ENCODE data around the gene TMEM86B. TPM values are rescaled to one million over a fixed set of nuclear protein-coding genes. Genes with fewer than 3 reads are reported as not detected.

TMEM86B gene
- total RNA-seq, 1 experiment from 2014 or later: 0.47 TPM

- DNase-seq (ENCODE audit: low read depth): no peak
- in situ Hi-C loops (cut with HindIII; ENCODE audit: low pct_unique_long_range_greater_than_20kb, low sequenced_read_pairs): no loop called here
Measured at GRCh38 chr19:55246462-55247451, 18.2 kb upstream of the TMEM86B start.

GRCh38 chr19:55245236-55245904 lies 16.8 kb upstream of the TMEM86B start:
- in situ Hi-C loops (cut with HindIII; ENCODE audit: low pct_unique_long_range_greater_than_20kb, low sequenced_read_pairs): no loop called here
- DNase-seq (ENCODE audit: low read depth): no peak

GRCh38 chr19:55244004-55244680 lies 15.6 kb upstream of the TMEM86B start:
- DNase-seq (ENCODE audit: low read depth): no peak
- in situ Hi-C loops (cut with HindIII; ENCODE audit: low pct_unique_long_range_greater_than_20kb, low sequenced_read_pairs): no loop called here

- in situ Hi-C loops (cut with HindIII; ENCODE audit: low pct_unique_long_range_greater_than_20kb, low sequenced_read_pairs): no loop called here
- no peak for DNase-seq (ENCODE audit: low read depth)
Measured at GRCh38 chr19:55242517-55242916, 14.0 kb upstream of the TMEM86B start.

DNA sequence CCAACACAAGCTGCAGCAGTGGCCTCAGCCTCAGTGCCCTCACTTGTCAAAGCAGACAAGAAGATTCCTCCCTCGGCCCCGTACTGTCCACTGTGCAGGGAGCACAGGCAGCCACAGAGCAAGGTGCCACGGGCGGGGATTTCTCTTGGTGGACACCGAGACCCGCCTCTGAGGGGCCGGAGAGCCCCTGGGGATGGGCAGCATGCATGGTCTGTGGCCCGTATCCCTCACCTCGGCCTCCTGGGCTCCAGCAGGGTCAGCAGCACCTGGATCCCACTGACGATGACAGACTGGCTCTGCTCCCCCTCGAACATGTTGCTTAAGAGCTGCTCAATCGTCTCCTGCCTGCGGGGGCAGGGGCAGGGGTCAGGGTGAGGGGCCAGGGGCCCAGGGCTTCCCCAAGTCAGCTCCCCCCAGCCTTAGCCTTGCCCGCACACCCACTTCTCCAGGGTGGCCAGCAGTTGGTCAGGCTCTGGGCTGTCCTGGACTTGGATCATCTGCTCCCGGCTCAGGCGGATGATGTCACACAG lies 13.4 kb upstream of the TMEM86B start:
- in situ Hi-C loops (cut with HindIII; ENCODE audit: low pct_unique_long_range_greater_than_20kb, low sequenced_read_pairs): no loop called here

DNA sequence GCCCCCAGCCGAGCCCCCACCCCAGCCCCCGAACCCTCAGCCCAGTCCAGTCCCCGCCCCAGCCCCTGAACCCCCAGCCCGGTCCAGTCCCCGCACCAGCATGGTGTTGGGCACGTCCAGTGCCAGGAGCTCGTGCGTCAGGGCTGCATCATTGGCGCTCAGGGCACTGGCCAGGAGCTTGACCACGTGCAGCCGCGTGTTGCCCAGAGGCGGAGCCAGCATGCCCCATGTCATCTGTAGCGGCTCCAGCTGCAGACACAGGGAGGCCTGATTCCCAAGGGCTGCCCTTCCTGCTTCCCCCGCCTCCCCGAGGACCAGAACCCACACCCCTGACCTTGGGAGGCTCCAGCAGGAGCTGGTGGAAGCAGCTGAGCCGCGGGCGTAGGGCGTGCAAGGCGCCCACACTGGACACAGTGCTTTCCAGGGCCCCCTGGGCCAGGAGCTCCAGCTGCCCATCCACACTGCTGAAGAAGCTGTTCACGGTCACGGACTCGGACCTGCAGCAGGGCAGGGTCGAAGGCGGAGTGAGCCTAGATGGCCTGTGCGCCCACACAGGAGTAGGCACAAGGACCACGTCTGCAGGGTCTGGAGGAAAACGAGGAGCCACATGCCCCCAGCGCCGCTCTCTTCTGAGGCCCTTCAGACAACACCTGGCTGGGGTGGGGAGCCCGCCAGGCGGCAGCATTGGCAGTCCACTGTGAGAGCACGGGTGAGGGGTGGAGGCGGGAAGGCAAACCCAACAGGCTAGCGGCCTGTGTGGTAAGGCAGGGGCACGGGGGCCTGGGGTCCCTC lies 12.8 kb upstream of the TMEM86B start:
- in situ Hi-C loops (cut with HindIII; ENCODE audit: low pct_unique_long_range_greater_than_20kb, low sequenced_read_pairs): no loop called here
- DNase-seq (ENCODE audit: low read depth): no peak

More for the DNA sequence above, 13.4 kb upstream of the TMEM86B start:
- no peak for DNase-seq (ENCODE audit: low read depth)

DNA sequence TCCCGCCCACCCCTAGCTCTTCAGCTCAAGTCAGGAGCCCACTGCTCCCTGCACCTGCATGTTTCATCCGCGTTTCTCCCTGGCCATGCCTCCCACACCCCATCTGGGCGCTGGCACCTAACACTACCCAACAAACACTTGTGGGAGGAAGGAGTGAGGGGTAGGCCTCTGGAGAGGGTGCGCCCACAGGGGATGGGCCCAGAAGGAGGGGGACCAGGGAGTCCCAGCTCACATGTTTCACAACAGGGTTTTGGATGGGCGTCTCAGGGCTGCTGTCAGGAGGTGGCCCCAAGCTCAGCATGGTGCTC lies 12.1 kb upstream of the TMEM86B start:
- no peak for DNase-seq (ENCODE audit: low read depth)
- in situ Hi-C loops (cut with HindIII; ENCODE audit: low pct_unique_long_range_greater_than_20kb, low sequenced_read_pairs): no loop called here

DNA sequence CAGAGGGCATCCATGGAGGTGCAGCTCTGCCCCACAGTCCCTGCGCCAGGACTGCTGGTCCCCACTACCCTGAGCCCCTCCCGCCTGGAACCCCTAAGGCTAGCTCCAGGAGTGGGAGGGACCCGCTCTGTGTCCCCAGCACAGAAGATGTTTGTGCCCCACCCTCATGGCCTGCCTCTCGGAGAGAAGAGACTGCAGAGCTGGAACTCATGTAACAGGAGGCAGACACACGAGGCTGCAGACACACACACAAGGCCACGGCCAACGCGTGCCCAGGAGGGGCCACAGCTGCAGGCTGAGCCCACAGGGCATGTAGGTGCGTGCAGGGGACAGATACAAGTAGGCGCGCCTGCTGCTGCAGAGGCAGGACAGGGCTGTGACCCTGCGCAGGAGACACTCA lies 10.4 kb upstream of the TMEM86B start:
- in situ Hi-C loops (cut with HindIII; ENCODE audit: low pct_unique_long_range_greater_than_20kb, low sequenced_read_pairs): no loop called here
- DNase-seq (ENCODE audit: low read depth): no peak

- DNase-seq (ENCODE audit: low read depth): no peak
- in situ Hi-C loops (cut with HindIII; ENCODE audit: low pct_unique_long_range_greater_than_20kb, low sequenced_read_pairs): no loop called here
Measured at GRCh38 chr19:55238030-55238429, 9.5 kb upstream of the TMEM86B start.

GRCh38 chr19:55232986-55233385 lies 4.4 kb upstream of the TMEM86B start:
- in situ Hi-C loops (cut with HindIII; ENCODE audit: low pct_unique_long_range_greater_than_20kb, low sequenced_read_pairs): no loop called here
- no peak for DNase-seq (ENCODE audit: low read depth)

DNA sequence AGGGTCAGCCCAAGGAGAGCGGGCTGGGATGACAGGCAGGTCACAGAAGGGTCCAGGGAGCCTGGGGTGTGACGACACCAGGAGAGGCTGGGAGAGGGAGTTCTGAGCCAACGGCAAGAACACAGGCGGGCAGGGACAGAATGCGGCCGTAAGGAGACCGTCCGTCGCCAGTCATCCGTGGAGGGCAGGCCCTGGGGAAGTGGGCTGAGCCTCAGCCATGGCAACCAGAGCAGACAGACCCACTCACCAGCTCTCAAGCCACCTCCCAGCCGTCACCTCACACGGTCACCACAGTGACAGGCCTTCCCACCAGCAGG lies 3.7 kb upstream of the TMEM86B start:
- no peak for DNase-seq (ENCODE audit: low read depth)
- in situ Hi-C loops (cut with HindIII; ENCODE audit: low pct_unique_long_range_greater_than_20kb, low sequenced_read_pairs): no loop called here

DNA sequence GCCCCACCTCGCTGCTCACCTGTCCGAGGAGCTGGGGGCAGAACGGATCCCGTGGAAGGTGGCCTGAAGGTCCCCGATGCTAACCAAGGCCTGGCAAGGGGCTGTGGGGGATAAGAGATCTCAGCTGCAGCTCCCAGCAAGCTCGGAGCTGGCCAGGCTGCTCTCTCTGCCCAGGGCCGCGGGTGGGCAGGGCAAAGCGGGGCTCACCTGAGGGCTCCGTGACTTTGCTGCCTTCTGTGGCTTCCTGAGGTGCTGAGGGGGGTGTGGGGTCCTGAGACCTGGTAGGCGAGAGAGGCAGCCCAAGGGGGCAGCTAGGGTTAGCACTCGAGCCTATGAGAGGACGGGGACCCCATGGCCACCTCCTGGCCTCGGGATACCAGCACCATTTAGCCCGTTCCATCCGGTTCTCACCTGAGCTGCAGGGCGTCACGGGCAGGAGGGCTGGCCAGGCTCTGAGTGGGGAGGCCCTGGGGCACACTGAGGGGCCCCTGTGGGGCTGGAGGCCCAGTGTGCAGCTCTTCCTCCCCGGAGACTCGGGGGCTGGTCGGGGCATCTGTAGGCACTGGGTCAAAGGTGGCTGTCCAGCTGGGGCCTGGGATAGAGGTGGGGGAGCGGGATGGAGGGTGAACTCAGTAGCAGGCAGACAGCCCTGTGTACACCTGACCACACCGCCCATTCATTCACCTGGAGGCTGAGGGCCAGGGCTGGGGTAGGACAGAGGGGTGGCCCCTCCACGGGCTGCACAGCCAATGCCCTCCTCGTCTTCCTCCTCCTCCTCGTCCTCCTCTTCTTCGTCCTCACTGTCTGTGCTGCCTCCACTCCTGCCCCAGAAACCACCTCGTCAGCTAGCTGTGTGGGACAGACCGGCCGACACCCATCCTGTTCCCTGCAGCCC lies 3.1 kb upstream of the TMEM86B start:
- in situ Hi-C loops (cut with HindIII; ENCODE audit: low pct_unique_long_range_greater_than_20kb, low sequenced_read_pairs): no loop called here
- DNase-seq (ENCODE audit: low read depth): no peak

DNA sequence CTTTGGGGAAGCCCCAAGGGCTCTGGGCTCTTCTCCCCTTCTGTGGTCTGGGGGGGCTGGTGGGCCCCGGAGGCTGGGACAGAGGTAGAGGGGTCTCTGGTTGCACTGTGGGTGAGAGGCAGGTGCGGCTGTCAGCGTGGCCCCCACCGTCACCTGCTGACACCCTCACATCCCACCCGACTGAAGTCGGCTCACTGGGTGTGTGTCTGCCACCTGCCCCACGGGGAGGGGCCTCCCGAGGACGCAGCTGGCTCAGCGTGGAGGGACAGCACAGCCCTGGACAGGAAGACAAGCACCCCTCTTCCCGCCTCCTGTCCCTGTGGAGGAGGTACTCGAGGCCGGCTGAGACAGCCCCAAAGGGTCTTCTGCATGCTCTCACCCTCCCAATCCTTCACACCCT lies 2.2 kb upstream of the TMEM86B start:
- no peak for DNase-seq (ENCODE audit: low read depth)
- in situ Hi-C loops (cut with HindIII; ENCODE audit: low pct_unique_long_range_greater_than_20kb, low sequenced_read_pairs): no loop called here

GRCh38 chr19:55230329-55230728 lies 1.8 kb upstream of the TMEM86B start:
- no peak for DNase-seq (ENCODE audit: low read depth)
- in situ Hi-C loops (cut with HindIII; ENCODE audit: low pct_unique_long_range_greater_than_20kb, low sequenced_read_pairs): no loop called here

DNA sequence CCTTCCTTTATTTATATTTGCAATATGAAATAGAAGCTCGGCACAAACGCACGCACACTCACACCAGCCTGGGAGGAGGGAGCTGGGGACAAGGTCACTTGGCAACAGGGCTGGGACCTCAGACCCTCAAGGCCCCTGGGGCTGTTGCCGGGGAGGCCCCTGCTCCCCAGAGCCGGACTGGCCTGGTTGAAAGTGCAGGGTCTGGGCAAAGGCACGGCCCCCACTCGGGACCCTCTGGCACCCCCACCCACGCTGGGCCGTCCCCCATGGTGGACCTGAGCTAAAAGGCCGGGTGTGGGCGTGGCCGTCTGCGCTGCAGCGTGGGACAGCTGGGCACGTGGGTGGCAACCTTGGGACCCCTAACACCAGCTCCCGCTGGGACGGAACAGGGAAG lies 1.2 kb upstream of the TMEM86B start:
- in situ Hi-C loops (cut with HindIII; ENCODE audit: low pct_unique_long_range_greater_than_20kb, low sequenced_read_pairs): no loop called here

DNA sequence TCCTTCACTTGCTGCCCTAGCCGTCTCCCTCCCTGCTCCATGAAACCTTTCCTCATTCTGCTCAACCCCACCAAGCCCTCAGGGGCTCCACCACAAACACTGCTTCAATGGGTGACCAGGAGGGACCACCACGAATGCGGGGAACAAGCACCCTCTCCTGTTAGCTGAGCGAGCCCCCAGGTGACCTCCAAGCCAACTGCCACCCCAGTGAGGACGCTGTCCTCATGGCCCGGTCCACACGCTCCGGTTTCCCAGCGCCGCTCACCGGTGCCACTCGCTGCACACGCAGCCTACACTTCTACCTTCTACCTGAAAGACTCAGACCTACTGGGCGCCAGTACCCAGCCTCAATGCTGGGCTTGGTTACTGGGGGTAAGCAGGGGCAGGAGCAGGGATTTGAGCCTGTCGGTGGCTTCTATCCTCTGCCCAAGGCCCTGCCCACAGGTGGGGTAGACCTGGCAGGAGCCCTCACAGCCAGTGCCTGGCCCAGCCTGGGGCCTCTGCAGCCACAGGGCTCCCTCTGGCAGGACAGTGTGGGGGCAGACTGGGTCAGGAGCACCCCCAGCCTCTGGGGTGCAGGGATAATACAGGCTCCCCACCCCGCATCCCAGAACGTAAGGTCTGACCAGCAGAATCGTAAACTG lies 704 bp upstream of the TMEM86B start:
- in situ Hi-C loops (cut with HindIII; ENCODE audit: low pct_unique_long_range_greater_than_20kb, low sequenced_read_pairs): no loop called here
- no peak for DNase-seq (ENCODE audit: low read depth)

More for the DNA sequence above, 1.2 kb upstream of the TMEM86B start:
- DNase-seq (ENCODE audit: low read depth): no peak

DNA sequence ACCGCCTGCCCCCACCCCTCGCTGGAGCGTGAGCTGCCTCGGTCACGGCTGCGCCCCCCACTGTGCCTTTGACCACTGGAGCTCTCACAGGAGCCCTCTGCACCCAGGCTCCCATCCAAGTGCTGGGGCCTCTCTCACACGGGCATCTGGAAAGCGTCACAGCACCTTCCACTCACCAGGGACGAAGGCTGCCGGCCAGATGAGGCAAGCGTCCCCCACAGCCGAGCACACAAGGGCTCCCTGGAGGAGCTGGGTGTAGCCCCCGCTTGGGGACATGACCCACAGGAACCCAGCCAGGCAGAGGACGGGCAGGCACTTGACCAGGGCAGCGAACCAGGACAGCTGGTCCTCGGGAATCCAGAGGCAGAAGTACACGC lies 560 bp downstream of the TMEM86B start:
- no peak for DNase-seq (ENCODE audit: low read depth)
- in situ Hi-C loops (cut with HindIII; ENCODE audit: low pct_unique_long_range_greater_than_20kb, low sequenced_read_pairs): no loop called here

Measured in Caki2 (cell line).